Activated T-helper 1 cell treated with anti-CD3 and anti-CD28 coated beads, Interleukin-12 subunit alpha, Interleukin-12 subunit beta, Interleukin-2, Interleukin-4 antibody, amounts not matched to agents 30 ng/mL and 10 ng/mL and 1 ng/mL, durations not matched to agents 14 hours and 24 hours and 36 hours (primary cell): ENCODE results near the gene LDLRAD1. TPM values are rescaled to one million over a fixed set of nuclear protein-coding genes. Genes with fewer than 3 reads are reported as not detected.
"Not testable (repeated sequence)": the region's sequence is repeated elsewhere in the genome, so short reads cannot be mapped to it uniquely, and the experiment has no call there.

Source experiments
- DNase-seq: peaks from one replicate; pipeline ENCODE4 v3.0.0; 2021; ENCODE audit warnings: low spot score
- H3K27ac Mint-ChIP-seq: one replicate; pipeline ENCODE4 v1.8.0; 2021; ENCODE audit warnings: mild to moderate bottlenecking, mixed read lengths
- H3K27me3 Mint-ChIP-seq: one replicate; pipeline ENCODE4 v1.8.0; 2022; ENCODE audit warnings: mild to moderate bottlenecking, moderate library complexity, mixed read lengths; ENCODE audit not compliant: insufficient read depth
- H3K36me3 Mint-ChIP-seq: one replicate; pipeline ENCODE4 v1.8.0; 2021; ENCODE audit warnings: low read depth, mixed read lengths
- H3K4me1 Mint-ChIP-seq: one replicate; pipeline ENCODE4 v1.8.0; 2021; ENCODE audit warnings: low read depth, mixed read lengths
- H3K4me3 Mint-ChIP-seq: one replicate; pipeline ENCODE4 v1.8.0; 2021; ENCODE audit warnings: mild to moderate bottlenecking, moderate library complexity, mixed read lengths
- H3K9me3 Mint-ChIP-seq: one replicate; pipeline ENCODE4 v1.8.0; 2021; ENCODE audit warnings: mixed read lengths
- intact Hi-C: fragments of 100-400 bp; cut with micrococcal nuclease; formaldehyde crosslinking; loops from one replicate; pipeline ENCODE4 v1.15.1; 2024
- total RNA-seq: library from RNA; stranded (reverse); gene quantifications from 2 replicates; pipeline ENCODE4 v1.2.3, GENCODE V29; 2022

Gene LDLRAD1
- total RNA-seq, 1 donor from 2014 or later, result not detected

GRCh38 chr1:54041806-54042205 lies 23.8 kb upstream of the LDLRAD1 start:
- H3K36me3 Mint-ChIP-seq, result peaks cover 36% of the 10 kb centered on the region
- H3K9me3 Mint-ChIP-seq, result no peaks in the 10 kb centered on the region
- H3K27me3 Mint-ChIP-seq, result no peaks in the 10 kb centered on the region
- no peak overlapping the region for H3K4me3 Mint-ChIP-seq
- H3K4me1 Mint-ChIP-seq, result no peaks in the 10 kb centered on the region
- no peak overlapping the region for H3K27ac Mint-ChIP-seq
- intact Hi-C loops, result no loop called here
- no peak for DNase-seq

- Mint-ChIP-seq H3K27me3 (no peaks in the 10 kb centered on the region), H3K9me3 (no peaks in the 10 kb centered on the region), H3K27ac (no peak overlapping the region), H3K4me1 (no peaks in the 10 kb centered on the region), H3K4me3 (no peak overlapping the region), H3K36me3 (peaks cover 36% of the 10 kb centered on the region)
- no peak for DNase-seq
- intact Hi-C loops, result no loop called here
These were observed 19.5 kb upstream of the LDLRAD1 start for GRCh38 chr1:54037476-54037875.

- Mint-ChIP-seq H3K36me3 (peaks cover 13% of the 10 kb centered on the region), H3K27ac (no peak overlapping the region), H3K4me1 (no peaks in the 10 kb centered on the region), H3K4me3 (no peak overlapping the region), H3K9me3 (no peaks in the 10 kb centered on the region), H3K27me3 (no peaks in the 10 kb centered on the region)
- DNase-seq, result no peak
- intact Hi-C loops, result no loop called here
These were observed 10.6 kb upstream of the LDLRAD1 start for GRCh38 chr1:54028306-54029251.

GRCh38 chr1:54027848-54028247 lies 9.9 kb upstream of the LDLRAD1 start:
- Mint-ChIP-seq H3K36me3 (peaks cover 13% of the 10 kb centered on the region), H3K27me3 (no peaks in the 10 kb centered on the region), H3K4me3 (no peak overlapping the region), H3K4me1 (no peaks in the 10 kb centered on the region), H3K9me3 (no peaks in the 10 kb centered on the region), H3K27ac (no peak overlapping the region)
- intact Hi-C loops, result no loop called here
- DNase-seq, result no peak

GRCh38 chr1:54024811-54025210 lies 6.8 kb upstream of the LDLRAD1 start:
- intact Hi-C loops, H3K27me3 Mint-ChIP-seq: not testable (repeated sequence)

GRCh38 chr1:54024358-54024757 lies 6.4 kb upstream of the LDLRAD1 start:
- Mint-ChIP-seq H3K27ac (no peak overlapping the region), H3K4me1 (no peaks in the 10 kb centered on the region), H3K36me3 (peaks cover 2% of the 10 kb centered on the region), H3K9me3 (no peaks in the 10 kb centered on the region), H3K4me3 (no peak overlapping the region), H3K27me3 (no peaks in the 10 kb centered on the region)
- intact Hi-C loops, result no loop called here
- DNase-seq, result no peak

More at GRCh38 chr1:54024811-54025210, 6.8 kb upstream of the LDLRAD1 start:
- H3K4me3 Mint-ChIP-seq, H3K27ac Mint-ChIP-seq, DNase-seq, H3K36me3 Mint-ChIP-seq, H3K4me1 Mint-ChIP-seq, H3K9me3 Mint-ChIP-seq: not testable (repeated sequence)

GRCh38 chr1:54019562-54020176 lies 1.7 kb upstream of the LDLRAD1 start:
- H3K36me3 Mint-ChIP-seq, H3K4me1 Mint-ChIP-seq, H3K27ac Mint-ChIP-seq, DNase-seq, intact Hi-C loops, H3K9me3 Mint-ChIP-seq, H3K27me3 Mint-ChIP-seq, H3K4me3 Mint-ChIP-seq: not testable (repeated sequence)

GRCh38 chr1:54018635-54019034 lies 649 bp upstream of the LDLRAD1 start:
- intact Hi-C loops, result no loop called here
- H3K9me3 Mint-ChIP-seq, result no peaks in the 10 kb centered on the region
- H3K4me1 Mint-ChIP-seq, result no peaks in the 10 kb centered on the region
- no peak for DNase-seq
- no peaks in the 10 kb centered on the region for H3K27me3 Mint-ChIP-seq
- H3K27ac Mint-ChIP-seq, result no peak overlapping the region
- no peaks in the 10 kb centered on the region for H3K36me3 Mint-ChIP-seq
- H3K4me3 Mint-ChIP-seq, result no peak overlapping the region

GRCh38 chr1:54016343-54017282 lies 1.4 kb downstream of the LDLRAD1 start:
- Mint-ChIP-seq H3K4me3 (no peak overlapping the region), H3K9me3 (no peaks in the 10 kb centered on the region), H3K27me3 (peaks cover 2% of the 10 kb centered on the region), H3K27ac (no peak overlapping the region), H3K36me3 (no peaks in the 10 kb centered on the region), H3K4me1 (no peaks in the 10 kb centered on the region)
- DNase-seq, result no peak
- intact Hi-C loops, result no loop called here

GRCh38 chr1:54014009-54014629 lies 3.9 kb downstream of the LDLRAD1 start:
- Mint-ChIP-seq H3K36me3 (no peaks in the 10 kb centered on the region), H3K9me3 (no peaks in the 10 kb centered on the region), H3K27me3 (peaks cover 2% of the 10 kb centered on the region), H3K4me3 (no peak overlapping the region), H3K27ac (no peak overlapping the region), H3K4me1 (no peaks in the 10 kb centered on the region)
- intact Hi-C loops, result no loop called here
- no peak for DNase-seq

GRCh38 chr1:54013393-54014008 lies 4.5 kb downstream of the LDLRAD1 start:
- no peak overlapping the region for H3K27ac Mint-ChIP-seq
- peaks cover 2% of the 10 kb centered on the region for H3K27me3 Mint-ChIP-seq
- H3K4me3 Mint-ChIP-seq, result no peak overlapping the region
- DNase-seq, result no peak
- no peaks in the 10 kb centered on the region for H3K4me1 Mint-ChIP-seq
- no peaks in the 10 kb centered on the region for H3K36me3 Mint-ChIP-seq
- no peaks in the 10 kb centered on the region for H3K9me3 Mint-ChIP-seq
- intact Hi-C loops, result no loop called here

- H3K27ac Mint-ChIP-seq, result no peak overlapping the region
- no peaks in the 10 kb centered on the region for H3K4me1 Mint-ChIP-seq
- no peak overlapping the region for H3K4me3 Mint-ChIP-seq
- intact Hi-C loops, result no loop called here
- DNase-seq, result no peak
- H3K9me3 Mint-ChIP-seq, result no peaks in the 10 kb centered on the region
- H3K36me3 Mint-ChIP-seq, result no peaks in the 10 kb centered on the region
- peaks cover 2% of the 10 kb centered on the region for H3K27me3 Mint-ChIP-seq
These were observed 5.1 kb downstream of the LDLRAD1 start for GRCh38 chr1:54012863-54013262.
